HepG2 (cell line): ENCODE measurements around the gene CARMIL1. TPM values are rescaled to one million over a fixed set of nuclear protein-coding genes. Genes with fewer than 3 reads are reported as not detected.

ENCODE experiments used
- ARNTL ChIP-seq: sonication (generic); formaldehyde crosslinking; IDR thresholded peaks from 2 replicates; pipeline ENCODE4 v1.4.0; 2020; ENCODE audit warnings: mild to moderate bottlenecking, missing genetic modification reagents
- ATM ChIP-seq: fragments of 450-650 bp; IDR thresholded peaks from 2 replicates; pipeline ENCODE4 v1.7.1; 2017; ENCODE audit warnings: mild to moderate bottlenecking, borderline replicate concordance
- ATRX ChIP-seq: sonication (generic); formaldehyde crosslinking; IDR thresholded peaks from 2 replicates; pipeline ENCODE4 v1.4.0; 2020; ENCODE audit warnings: missing genetic modification reagents, borderline replicate concordance
- MTA1 ChIP-seq: sonication (generic); formaldehyde crosslinking; IDR thresholded peaks from 2 replicates; pipeline ENCODE4 v1.4.0; 2020; ENCODE audit warnings: missing genetic modification reagents, mild to moderate bottlenecking, borderline replicate concordance
- PLRG1 ChIP-seq: fragments of 450-650 bp; conservative IDR thresholded peaks from 2 replicates; pipeline ENCODE4 v1.6.1; 2016
- SMARCC2 ChIP-seq: fragments of 450-650 bp; IDR thresholded peaks from 2 replicates; pipeline ENCODE4 v1.6.1; 2017; ENCODE audit warnings: antibody characterized with exemption, mild to moderate bottlenecking
- SOX6 ChIP-seq, 2 experiments: fragments of 450-650 bp in 1 of 2; sonication (generic) in 1 of 2; formaldehyde crosslinking in 1 of 2; IDR thresholded peaks; 2 replicates each; pipeline versions ENCODE4 v1.4.0 to v1.6.1; 2017 to 2020; ENCODE audit warnings: antibody characterized with exemption in 1 of 2, mild to moderate bottlenecking in 1 of 2, missing genetic modification reagents in 1 of 2
- SRSF1 ChIP-seq: fragments of 200-400 bp; formaldehyde crosslinking; optimal IDR thresholded peaks from 2 replicates; pipeline ENCODE3; 2017; ENCODE audit warnings: mild to moderate bottlenecking, low read depth, low read length, moderate library complexity
- TGIF2 ChIP-seq: IDR thresholded peaks from 2 replicates; pipeline ENCODE4 v1.6.1; 2016; ENCODE audit warnings: control low read depth, missing compliant biosample characterization
- ZBTB20 ChIP-seq: sonication (generic); formaldehyde crosslinking; IDR thresholded peaks from 2 replicates; pipeline ENCODE4 v1.8.1; 2023; ENCODE audit warnings: missing genetic modification reagents, low read depth, mild to moderate bottlenecking, borderline replicate concordance
- ZNF138 ChIP-seq: sonication (generic); formaldehyde crosslinking; IDR thresholded peaks from 2 replicates; pipeline ENCODE4 v1.5.0; 2020; ENCODE audit warnings: mild to moderate bottlenecking, low read depth, missing genetic modification reagents
- ZNF337 ChIP-seq: sonication (generic); formaldehyde crosslinking; IDR thresholded peaks from 2 replicates; pipeline ENCODE4 v1.5.1; 2020; ENCODE audit warnings: missing genetic modification reagents, low read depth, mild to moderate bottlenecking, borderline replicate concordance
- ZNF775 ChIP-seq: sonication (generic); formaldehyde crosslinking; IDR thresholded peaks from 2 replicates; pipeline ENCODE4 v1.4.0; 2020; ENCODE audit warnings: missing genetic modification reagents, mild to moderate bottlenecking, moderate library complexity, borderline replicate concordance
- ZSCAN31 ChIP-seq: sonication (generic); formaldehyde crosslinking; IDR thresholded peaks from 2 replicates; pipeline ENCODE4 v1.5.0; 2020; ENCODE audit warnings: low read depth, mild to moderate bottlenecking, missing genetic modification reagents
- polyA plus RNA-seq, 8 experiments: library from polyadenylated mRNA; depleted of rRNA in 3 of 8; stranded (reverse) in 7 of 8; unstranded in 1 of 8; fragments of >200 nt; fragmentation: Illumina TruSeq in 4 of 8; extraction: Trizol in 4 of 8; gene quantifications; 2 replicates each; pipeline versions ENCODE4 v1.2.1 to v1.2.3, GENCODE V29; 2011 to 2016; ENCODE audit warnings: low read depth in 4 of 8, missing spikeins in 1 of 8, mixed read lengths in 1 of 8; ENCODE audit not compliant: insufficient read depth in 1 of 8
- total RNA-seq, 5 experiments: library from RNA; depleted of rRNA; stranded (reverse); fragments of >200 nt; fragmentation: Illumina TruSeq; extraction: Trizol; gene quantifications; 2 replicates each; pipeline ENCODE4 v1.2.3, GENCODE V29; 2016; ENCODE audit warnings: low read depth in 1 of 5
- TF ChIP-seq, protein P1 (sequence below): sonication (generic); formaldehyde crosslinking; conservative IDR thresholded peaks from 2 replicates; pipeline ENCODE4 v1.8.0; 2022; ENCODE audit warnings: mild to moderate bottlenecking, moderate library complexity, missing genetic modification reagents
- TF ChIP-seq, protein P2 (sequence below): sonication (generic); formaldehyde crosslinking; conservative IDR thresholded peaks from 2 replicates; pipeline ENCODE4 v1.5.0; 2020; ENCODE audit warnings: missing genetic modification reagents
- TF ChIP-seq, protein P3 (sequence below): sonication (generic); formaldehyde crosslinking; IDR thresholded peaks from 2 replicates; pipeline ENCODE4 v1.4.0; 2020; ENCODE audit warnings: mild to moderate bottlenecking, low read depth, missing genetic modification reagents
- TF ChIP-seq, protein P4 (sequence below): sonication (generic); formaldehyde crosslinking; IDR thresholded peaks from 2 replicates; pipeline ENCODE4 v1.5.1; 2020; ENCODE audit warnings: missing genetic modification reagents, mild to moderate bottlenecking, borderline replicate concordance
- TF ChIP-seq, protein P5 (sequence below): sonication (generic); formaldehyde crosslinking; IDR thresholded peaks from 2 replicates; pipeline ENCODE4 v1.5.1; 2020; ENCODE audit warnings: mild to moderate bottlenecking, missing genetic modification reagents

The CARMIL1 gene
- total and polyA plus RNA-seq, 2 of the 13 experiments (the other 11 are each of a cell fraction or from before 2014, with no cell fraction given), result 1.8 to 2.6 TPM

DNA sequence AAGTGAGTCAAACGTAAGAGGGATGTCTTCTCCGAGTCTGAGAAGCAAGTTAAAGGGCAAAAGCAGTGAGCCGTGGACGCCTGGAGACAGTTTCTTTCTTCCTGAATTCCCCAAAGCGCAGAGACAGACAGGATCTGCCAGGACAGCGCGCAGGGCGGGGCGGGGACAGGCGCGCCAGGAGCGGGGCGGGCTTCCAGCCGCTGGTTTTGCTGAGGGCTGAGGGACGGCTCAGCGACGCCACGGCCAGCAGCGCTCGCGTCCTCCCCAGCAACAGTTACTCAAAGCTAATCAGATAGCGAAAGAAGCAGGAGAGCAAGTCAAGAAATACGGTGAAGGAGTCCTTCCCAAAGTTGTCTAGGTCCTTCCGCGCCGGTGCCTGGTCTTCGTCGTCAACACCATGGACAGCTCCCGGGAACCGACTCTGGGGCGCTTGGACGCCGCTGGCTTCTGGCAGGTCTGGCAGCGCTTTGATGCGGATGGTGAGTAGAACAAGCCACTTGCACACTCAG lies 372.9 kb downstream of the CARMIL1 start, which contains the start of gene SCGN (continued):
- TF ChIP-seq ZNF337 (CRISPR knock-in tag) (no peak), ARNTL (CRISPR knock-in tag) (0 out of 2 replicates have a peak, but pooled peaks have one; percentile 84), ATM (no peak), TGIF2 (CRISPR knock-in tag) (peak; percentile 95), MTA1 (CRISPR knock-in tag) (peak; percentile 83; the same call in 1 of the 2 replicates), ZNF775 (CRISPR knock-in tag) (no peak), ZBTB20 (CRISPR knock-in tag) (peak; percentile 98; the same call in 1 of the 2 replicates), SOX6 (IDR thresholded peaks at IDR 0.05) (no peak), SOX6 (CRISPR knock-in tag; IDR thresholded peaks at IDR 0.05) (peak; percentile 66), ATRX (CRISPR knock-in tag) (no peak), ZNF138 (CRISPR knock-in tag) (peak; percentile 98), PLRG1 (no peak), ZSCAN31 (CRISPR knock-in tag) (peak; percentile 98), SMARCC2 (no peak), SRSF1 (no peak)
- TF ChIP-seq, protein P1, sequence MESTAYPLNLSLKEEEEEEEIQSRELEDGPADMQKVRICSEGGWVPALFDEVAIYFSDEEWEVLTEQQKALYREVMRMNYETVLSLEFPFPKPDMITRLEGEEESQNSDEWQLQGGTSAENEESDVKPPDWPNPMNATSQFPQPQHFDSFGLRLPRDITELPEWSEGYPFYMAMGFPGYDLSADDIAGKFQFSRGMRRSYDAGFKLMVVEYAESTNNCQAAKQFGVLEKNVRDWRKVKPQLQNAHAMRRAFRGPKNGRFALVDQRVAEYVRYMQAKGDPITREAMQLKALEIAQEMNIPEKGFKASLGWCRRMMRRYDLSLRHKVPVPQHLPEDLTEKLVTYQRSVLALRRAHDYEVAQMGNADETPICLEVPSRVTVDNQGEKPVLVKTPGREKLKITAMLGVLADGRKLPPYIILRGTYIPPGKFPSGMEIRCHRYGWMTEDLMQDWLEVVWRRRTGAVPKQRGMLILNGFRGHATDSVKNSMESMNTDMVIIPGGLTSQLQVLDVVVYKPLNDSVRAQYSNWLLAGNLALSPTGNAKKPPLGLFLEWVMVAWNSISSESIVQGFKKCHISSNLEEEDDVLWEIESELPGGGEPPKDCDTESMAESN, result peak; percentile 98
- TF ChIP-seq, protein P2, sequence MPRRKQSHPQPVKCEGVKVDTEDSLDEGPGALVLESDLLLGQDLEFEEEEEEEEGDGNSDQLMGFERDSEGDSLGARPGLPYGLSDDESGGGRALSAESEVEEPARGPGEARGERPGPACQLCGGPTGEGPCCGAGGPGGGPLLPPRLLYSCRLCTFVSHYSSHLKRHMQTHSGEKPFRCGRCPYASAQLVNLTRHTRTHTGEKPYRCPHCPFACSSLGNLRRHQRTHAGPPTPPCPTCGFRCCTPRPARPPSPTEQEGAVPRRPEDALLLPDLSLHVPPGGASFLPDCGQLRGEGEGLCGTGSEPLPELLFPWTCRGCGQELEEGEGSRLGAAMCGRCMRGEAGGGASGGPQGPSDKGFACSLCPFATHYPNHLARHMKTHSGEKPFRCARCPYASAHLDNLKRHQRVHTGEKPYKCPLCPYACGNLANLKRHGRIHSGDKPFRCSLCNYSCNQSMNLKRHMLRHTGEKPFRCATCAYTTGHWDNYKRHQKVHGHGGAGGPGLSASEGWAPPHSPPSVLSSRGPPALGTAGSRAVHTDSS, result no peak
- TF ChIP-seq, protein P3, sequence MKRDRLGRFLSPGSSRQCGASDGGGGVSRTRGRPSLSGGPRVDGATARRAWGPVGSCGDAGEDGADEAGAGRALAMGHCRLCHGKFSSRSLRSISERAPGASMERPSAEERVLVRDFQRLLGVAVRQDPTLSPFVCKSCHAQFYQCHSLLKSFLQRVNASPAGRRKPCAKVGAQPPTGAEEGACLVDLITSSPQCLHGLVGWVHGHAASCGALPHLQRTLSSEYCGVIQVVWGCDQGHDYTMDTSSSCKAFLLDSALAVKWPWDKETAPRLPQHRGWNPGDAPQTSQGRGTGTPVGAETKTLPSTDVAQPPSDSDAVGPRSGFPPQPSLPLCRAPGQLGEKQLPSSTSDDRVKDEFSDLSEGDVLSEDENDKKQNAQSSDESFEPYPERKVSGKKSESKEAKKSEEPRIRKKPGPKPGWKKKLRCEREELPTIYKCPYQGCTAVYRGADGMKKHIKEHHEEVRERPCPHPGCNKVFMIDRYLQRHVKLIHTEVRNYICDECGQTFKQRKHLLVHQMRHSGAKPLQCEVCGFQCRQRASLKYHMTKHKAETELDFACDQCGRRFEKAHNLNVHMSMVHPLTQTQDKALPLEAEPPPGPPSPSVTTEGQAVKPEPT, result peak; percentile 94
- TF ChIP-seq, protein P4, sequence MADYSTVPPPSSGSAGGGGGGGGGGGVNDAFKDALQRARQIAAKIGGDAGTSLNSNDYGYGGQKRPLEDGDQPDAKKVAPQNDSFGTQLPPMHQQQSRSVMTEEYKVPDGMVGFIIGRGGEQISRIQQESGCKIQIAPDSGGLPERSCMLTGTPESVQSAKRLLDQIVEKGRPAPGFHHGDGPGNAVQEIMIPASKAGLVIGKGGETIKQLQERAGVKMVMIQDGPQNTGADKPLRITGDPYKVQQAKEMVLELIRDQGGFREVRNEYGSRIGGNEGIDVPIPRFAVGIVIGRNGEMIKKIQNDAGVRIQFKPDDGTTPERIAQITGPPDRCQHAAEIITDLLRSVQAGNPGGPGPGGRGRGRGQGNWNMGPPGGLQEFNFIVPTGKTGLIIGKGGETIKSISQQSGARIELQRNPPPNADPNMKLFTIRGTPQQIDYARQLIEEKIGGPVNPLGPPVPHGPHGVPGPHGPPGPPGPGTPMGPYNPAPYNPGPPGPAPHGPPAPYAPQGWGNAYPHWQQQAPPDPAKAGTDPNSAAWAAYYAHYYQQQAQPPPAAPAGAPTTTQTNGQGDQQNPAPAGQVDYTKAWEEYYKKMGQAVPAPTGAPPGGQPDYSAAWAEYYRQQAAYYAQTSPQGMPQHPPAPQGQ (CRISPR knock-in tag), result no peak
- TF ChIP-seq, protein P5, sequence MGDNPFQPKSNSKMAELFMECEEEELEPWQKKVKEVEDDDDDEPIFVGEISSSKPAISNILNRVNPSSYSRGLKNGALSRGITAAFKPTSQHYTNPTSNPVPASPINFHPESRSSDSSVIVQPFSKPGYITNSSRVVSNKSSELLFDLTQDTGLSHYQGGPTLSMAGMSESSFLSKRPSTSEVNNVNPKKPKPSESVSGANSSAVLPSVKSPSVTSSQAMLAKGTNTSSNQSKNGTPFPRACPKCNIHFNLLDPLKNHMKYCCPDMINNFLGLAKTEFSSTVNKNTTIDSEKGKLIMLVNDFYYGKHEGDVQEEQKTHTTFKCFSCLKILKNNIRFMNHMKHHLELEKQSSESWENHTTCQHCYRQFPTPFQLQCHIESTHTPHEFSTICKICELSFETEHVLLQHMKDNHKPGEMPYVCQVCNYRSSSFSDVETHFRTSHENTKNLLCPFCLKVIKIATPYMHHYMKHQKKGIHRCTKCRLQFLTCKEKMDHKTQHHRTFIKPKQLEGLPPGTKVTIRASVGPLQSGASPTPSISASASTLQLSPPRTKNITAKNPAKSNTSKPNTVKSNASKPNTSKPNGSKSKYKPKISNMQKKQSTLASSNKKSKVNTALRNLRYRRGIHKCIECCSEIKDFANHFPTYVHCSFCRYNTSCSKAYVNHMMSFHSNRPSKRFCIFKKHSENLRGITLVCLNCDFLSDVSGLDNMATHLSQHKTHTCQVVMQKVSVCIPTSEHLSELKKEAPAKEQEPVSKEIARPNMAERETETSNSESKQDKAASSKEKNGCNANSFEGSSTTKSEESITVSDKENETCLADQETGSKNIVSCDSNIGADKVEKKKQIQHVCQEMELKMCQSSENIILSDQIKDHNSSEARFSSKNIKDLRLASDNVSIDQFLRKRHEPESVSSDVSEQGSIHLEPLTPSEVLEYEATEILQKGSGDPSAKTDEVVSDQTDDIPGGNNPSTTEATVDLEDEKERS (CRISPR knock-in tag), result peak; percentile 94
